Measurements from ENCODE around the gene PALLD.

PALLD gene

DNA sequence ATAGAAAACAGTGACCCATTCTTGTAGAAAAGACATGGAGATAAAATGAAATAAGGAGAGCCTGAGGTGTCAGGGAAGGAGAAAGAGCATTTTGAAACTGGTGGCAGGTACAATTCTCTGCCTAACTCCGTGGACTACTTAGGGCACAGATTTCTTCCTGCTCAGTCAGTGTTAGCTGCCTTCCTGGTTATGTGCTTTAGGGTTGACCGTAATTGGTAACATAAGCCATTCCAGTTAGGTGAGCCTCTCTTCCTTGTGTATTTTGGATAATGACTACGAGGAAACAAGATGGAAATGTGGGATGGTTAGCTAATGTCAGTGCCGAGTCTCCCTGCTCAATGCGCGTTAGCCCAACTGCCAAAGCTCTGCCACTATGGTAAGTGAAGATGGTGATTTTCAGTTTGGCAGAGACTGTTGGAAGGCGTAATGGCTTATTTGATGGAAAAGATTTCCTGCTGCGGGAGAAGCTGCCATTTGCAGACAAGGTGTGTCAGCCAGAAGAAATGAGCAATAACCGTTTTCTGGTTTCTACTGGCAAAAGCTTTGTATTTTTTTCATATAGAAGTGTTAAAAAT, 339.1 kb downstream of the PALLD start:
- no peak for DNase-seq

- no peak for DNase-seq
Measured at GRCh38 chr4:168836490-168836889, 339.6 kb downstream of the PALLD start.

- no peak for DNase-seq
Measured at GRCh38 chr4:168837922-168838321, 341.1 kb downstream of the PALLD start.

GRCh38 chr4:168839758-168840391, 343.0 kb downstream of the PALLD start:
- DNase-seq: no peak

DNA sequence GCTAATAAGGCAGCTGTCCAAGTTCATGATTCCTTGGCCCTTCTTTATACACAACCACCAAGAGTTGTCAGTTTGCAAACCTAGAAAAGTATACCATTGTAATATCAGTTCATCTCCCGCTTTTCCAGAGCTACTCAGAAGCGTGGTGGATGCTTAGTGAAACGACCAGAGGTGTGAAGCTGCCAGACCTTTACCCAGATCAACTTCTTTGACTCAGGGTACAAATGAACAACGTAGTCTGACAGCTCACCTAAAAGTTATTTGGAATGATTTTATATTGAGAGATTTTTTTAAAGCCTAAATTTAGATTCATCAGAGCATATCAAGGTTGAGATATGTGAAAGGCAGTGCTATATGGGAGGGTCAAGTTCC, 343.5 kb downstream of the PALLD start:
- no peak for DNase-seq

DNA sequence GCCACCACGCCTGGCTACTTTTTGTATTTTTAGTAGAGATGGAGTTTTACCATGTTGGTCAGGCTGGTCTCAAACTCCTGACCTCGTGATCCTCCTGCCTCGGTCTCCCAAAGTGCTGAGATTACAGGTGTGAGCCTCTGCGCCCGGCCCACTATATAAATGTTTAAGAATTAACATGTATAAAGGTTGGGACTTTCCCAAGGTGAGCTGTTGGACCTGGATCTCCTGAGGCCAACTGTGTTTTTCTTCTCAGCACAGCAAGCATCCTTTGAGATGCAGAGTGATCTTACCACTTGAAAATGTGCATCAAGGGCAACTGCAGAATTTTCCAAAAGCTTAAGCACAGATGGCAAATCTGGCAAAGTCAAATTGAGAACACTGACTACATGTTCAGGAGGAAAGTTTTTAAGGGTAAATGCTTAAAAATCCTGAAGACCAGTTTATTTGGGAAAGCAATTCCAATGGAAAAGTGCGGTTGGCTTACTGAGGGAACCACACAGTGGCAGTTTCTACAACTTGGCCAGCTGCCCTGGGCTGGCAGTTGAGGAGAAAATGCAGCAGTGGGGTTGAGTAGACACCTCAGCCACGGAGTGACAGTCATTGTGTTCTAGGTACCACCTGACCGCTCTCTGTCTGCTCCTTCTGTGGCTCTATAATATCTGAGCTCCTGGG, 344.3 kb downstream of the PALLD start:
- no peak for DNase-seq

- no peak for DNase-seq
Measured at GRCh38 chr4:168841672-168842019, 344.8 kb downstream of the PALLD start.

GRCh38 chr4:168842186-168842585, 345.3 kb downstream of the PALLD start:
- DNase-seq: no peak

DNA sequence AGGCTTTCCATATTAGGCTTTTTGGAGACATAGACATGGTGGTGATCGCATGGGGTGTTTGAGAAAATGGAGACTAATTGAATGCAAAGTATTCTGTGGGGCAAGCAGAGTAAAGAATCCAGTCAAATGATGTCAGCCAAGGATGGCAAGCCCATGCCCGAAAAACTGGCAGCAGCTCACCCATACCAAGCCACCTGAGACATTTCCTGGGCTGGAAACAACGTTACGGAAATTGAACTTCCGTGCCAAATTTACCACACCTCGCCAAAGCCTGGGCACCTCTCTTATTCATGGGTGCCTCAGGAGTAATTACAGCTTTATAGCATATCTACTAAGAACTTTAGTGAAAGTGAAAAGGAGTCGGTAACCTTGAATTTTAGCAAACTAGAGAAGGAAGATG, 346.8 kb downstream of the PALLD start:
- no peak for DNase-seq

- no peak for DNase-seq
Measured at GRCh38 chr4:168844353-168845049, 347.6 kb downstream of the PALLD start.

DNA sequence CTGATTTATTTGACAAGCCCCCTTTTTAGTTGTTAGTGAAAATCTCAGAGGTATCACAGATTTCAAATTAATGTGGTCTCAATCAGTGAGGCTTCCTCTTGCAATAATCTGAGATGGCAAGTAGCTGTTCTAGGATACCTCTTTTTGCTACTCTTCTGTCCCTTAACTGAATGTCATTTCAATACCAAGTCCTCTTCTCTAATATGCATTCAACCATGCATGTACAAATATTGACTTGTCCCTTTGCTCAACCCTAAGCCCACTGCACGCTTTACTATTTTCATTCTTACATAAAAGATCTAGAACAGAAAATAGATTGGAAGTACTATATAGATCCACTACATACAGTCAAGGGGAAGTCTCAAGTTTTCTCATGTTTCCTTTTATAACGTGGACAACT, 349.0 kb downstream of the PALLD start:
- no peak for DNase-seq

DNA sequence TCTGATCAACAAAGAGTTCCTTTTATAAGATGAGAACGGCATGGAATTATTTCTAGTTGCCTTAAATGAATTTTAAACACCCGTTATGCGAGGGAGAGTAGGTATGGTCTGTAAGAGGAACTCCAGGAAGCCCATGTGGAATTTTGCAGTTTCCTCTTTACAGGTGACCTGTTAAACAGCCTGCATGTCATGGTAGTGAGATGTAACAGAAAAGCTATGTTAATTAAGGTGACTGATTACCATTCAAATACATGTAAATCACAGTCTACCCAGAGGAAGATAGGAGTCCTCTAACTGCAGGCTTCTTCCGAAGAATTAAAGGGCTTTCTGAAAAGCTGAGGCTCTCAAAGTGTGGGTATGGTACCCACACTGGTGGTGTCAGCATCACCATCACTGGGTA, 349.6 kb downstream of the PALLD start:
- no peak for DNase-seq

DNA sequence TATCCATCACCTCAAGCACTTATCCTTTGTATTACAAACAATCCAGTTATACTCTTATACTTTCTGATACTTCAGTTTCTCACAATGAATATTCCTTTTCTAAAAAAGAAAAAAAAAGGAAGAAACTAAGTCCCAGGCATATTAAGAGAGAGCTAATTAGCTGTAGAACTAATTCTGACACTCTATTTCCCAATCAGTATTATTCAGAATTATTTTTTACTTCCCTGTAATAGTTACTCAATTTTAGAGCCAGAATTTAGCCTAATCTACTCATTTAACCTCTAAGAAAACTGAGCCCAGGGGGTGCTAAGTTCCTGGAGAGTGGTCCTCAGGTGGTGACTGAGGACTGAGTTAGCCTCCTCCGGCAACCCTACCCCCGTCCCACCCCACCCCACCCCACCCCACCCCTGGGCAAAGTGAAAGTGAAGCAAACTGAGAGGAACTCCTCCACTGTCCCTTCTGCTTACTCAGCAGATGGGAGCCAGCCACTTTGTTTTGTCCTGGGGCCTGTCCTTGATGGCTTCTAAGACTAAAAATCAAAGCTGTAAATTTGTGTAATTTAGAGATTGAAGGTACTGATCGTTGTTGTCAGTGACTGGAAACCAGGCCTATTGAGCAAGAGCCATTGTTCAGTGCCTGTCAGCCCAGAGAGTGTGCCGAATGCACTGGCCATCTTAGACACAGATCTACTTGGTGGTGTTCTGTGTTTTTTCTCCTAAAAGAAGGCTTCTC, 351.1 kb downstream of the PALLD start:
- DNase-seq: peak; percentile 31 to 61 (median 47)

DNA sequence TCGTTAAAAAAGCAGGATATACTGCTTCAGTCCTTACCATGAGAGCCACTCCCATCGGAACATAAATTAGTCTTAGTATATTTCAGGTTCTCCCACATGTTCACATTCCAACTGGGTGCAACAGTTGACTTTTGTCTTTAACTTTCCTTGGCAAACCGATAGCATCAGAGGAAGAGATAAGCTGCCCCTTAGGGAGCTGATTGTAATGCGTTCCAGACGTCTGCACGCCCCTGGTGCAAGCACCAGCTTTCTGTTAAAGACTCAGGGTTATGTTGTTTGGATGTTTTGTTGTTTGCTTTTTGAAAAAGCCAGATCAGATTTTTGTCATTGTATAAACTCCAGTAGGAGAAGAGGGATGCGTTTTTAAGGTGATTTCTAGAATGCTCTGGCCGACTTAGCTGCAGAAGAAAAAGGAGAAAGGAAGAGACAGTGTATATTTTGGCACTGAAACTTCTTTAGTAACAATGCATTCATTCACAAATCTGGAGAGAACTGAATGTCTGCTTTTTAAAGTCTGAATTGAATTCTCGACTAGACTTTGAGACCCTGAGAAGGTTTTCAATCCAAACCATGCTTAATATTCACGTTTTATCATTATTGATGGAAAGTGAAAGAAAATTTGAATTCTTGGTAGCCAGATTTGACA, 352.3 kb downstream of the PALLD start:
- DNase-seq: no peak

GRCh38 chr4:168849997-168850396, 353.1 kb downstream of the PALLD start:
- DNase-seq: no peak

GRCh38 chr4:168852387-168852786, 355.5 kb downstream of the PALLD start:
- DNase-seq: no peak

GRCh38 chr4:168852933-168853713, 356.3 kb downstream of the PALLD start:
- peak in 1 of 4 experiments; percentile 23 for DNase-seq

GRCh38 chr4:168853770-168854169, 356.9 kb downstream of the PALLD start:
- DNase-seq: peak; percentile 61 to 80 (median 72)

- peak in 2 of 4 experiments; percentile 9 to 24 for DNase-seq
Measured at GRCh38 chr4:168854350-168854921, 357.6 kb downstream of the PALLD start.

DNA sequence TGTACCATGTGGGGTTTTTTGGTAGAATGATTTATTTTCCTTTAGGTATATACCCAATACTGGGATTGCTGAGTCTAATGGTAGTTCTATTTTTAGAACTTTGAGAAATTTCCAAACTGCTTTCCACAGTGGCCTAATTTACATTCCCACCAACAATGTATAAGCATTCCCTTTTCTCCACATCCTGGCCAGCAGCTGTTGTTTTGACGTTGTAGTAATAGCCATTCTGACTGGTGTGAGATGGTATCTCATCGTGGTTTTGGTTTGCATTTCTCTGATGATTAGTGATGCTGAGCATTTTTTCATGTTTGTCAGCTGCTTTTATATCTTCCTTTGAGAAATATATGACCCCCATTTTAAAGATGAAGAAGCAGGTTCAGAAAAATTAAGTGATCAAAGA, 359.5 kb downstream of the PALLD start:
- DNase-seq: no peak

DNA sequence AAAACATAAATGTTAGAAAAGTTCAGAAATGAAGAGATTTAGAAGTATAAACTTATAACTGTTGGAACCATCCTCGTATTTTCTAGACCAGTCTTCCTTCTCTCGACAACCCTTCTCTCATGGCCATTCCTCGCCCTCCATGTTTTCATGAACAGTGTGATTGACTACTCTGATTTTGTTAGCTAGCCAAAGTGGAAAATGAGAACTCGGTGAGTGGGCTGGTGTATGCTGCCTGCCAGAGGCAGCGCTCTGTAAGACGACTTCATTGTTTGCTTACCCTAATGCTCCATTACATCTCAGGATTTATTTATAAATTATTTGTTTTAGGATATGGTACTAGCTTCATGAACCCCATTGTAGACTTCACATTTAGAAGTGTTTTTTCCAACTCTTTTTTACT, 360.2 kb downstream of the PALLD start:
- no peak for DNase-seq

All from suppressor macrophage (primary cell).